ENCODE data around the gene RBM17.

DNA sequence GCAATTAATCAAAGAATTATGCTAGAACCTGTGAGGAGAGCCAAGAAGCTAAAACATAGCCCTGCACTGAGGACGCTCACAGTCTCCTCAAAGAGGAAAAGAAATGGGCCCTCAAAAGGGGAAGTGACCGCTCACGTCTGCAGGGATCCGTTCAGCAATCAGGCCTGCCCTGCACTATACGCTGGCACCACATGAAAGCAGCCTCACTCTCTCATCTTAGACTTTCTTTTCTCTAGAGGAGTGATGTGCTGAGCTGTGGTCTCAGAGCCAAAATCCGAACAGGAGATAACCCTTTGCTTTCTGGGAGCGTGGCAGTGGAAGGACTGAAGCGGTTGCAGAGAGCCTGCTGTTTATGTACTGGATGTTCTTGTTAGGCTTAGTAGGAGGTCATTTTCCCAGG is 20.4 kb upstream of the RBM17 start:
- TF ChIP-seq, protein P1, sequence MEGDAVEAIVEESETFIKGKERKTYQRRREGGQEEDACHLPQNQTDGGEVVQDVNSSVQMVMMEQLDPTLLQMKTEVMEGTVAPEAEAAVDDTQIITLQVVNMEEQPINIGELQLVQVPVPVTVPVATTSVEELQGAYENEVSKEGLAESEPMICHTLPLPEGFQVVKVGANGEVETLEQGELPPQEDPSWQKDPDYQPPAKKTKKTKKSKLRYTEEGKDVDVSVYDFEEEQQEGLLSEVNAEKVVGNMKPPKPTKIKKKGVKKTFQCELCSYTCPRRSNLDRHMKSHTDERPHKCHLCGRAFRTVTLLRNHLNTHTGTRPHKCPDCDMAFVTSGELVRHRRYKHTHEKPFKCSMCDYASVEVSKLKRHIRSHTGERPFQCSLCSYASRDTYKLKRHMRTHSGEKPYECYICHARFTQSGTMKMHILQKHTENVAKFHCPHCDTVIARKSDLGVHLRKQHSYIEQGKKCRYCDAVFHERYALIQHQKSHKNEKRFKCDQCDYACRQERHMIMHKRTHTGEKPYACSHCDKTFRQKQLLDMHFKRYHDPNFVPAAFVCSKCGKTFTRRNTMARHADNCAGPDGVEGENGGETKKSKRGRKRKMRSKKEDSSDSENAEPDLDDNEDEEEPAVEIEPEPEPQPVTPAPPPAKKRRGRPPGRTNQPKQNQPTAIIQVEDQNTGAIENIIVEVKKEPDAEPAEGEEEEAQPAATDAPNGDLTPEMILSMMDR (IDR thresholded peaks at IDR 0.05; ENCODE audit: low read depth, low read length, missing input control), result no peak
- no peak for TF ChIP-seq SP1 (IDR thresholded peaks at IDR 0.05)
- no peak for TF ChIP-seq RAD21 (IDR thresholded peaks at IDR 0.05)
- TF ChIP-seq, protein P2, sequence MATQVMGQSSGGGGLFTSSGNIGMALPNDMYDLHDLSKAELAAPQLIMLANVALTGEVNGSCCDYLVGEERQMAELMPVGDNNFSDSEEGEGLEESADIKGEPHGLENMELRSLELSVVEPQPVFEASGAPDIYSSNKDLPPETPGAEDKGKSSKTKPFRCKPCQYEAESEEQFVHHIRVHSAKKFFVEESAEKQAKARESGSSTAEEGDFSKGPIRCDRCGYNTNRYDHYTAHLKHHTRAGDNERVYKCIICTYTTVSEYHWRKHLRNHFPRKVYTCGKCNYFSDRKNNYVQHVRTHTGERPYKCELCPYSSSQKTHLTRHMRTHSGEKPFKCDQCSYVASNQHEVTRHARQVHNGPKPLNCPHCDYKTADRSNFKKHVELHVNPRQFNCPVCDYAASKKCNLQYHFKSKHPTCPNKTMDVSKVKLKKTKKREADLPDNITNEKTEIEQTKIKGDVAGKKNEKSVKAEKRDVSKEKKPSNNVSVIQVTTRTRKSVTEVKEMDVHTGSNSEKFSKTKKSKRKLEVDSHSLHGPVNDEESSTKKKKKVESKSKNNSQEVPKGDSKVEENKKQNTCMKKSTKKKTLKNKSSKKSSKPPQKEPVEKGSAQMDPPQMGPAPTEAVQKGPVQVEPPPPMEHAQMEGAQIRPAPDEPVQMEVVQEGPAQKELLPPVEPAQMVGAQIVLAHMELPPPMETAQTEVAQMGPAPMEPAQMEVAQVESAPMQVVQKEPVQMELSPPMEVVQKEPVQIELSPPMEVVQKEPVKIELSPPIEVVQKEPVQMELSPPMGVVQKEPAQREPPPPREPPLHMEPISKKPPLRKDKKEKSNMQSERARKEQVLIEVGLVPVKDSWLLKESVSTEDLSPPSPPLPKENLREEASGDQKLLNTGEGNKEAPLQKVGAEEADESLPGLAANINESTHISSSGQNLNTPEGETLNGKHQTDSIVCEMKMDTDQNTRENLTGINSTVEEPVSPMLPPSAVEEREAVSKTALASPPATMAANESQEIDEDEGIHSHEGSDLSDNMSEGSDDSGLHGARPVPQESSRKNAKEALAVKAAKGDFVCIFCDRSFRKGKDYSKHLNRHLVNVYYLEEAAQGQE (IDR thresholded peaks at IDR 0.05), result no peak
- TF ChIP-seq YY1 (IDR thresholded peaks at IDR 0.05), result no peak
- no peak for TF ChIP-seq RXRA (IDR thresholded peaks at IDR 0.05)
- TF ChIP-seq TAF1 (conservative IDR thresholded peaks at IDR 0.05), result no peak
- TF ChIP-seq NR2F2 (IDR thresholded peaks at IDR 0.05), result no peak
- TF ChIP-seq FOXA2 (IDR thresholded peaks at IDR 0.05), result no peak
- no peak for TF ChIP-seq JUND (IDR thresholded peaks at IDR 0.05)
